MCF 10A (cell line): ENCODE results near the gene KLF11. TPM values are rescaled to one million over a fixed set of nuclear protein-coding genes. Genes with fewer than 3 reads are reported as not detected.
"Not testable (repeated sequence)": the region's sequence is repeated elsewhere in the genome, so short reads cannot be mapped to it uniquely, and the experiment has no call there.

Experiments
- BruUV-seq: library from RNA; stranded (reverse); fragments of 400-500 nt; replicated peaks from 2 replicates; lab custom pipeline; 2021; lab: Mats Ljungman, UMichigan
- CTCF ChIA-PET: fragments of 300-600 bp; sonication (Branson Sonifier 250); formaldehyde crosslinking; extraction: SDS; loops from one replicate; lab custom pipeline; 2021; ENCODE audit warnings: antibody characterized with exemption, inconsistent platforms; lab: Yijun Ruan, JAX
- POLR2A ChIA-PET: fragments of 300-600, 350-650 bp; sonication (Branson Sonifier 250); formaldehyde crosslinking; extraction: SDS; loops from one replicate; lab custom pipeline; 2020; ENCODE audit warnings: antibody characterized with exemption, inconsistent platforms; lab: Yijun Ruan, JAX
- DNase-seq: peaks from one replicate; pipeline ENCODE4 v3.0.0-alpha.2; 2018; ENCODE audit not compliant: unreplicated experiment
- H3K27ac Mint-ChIP-seq: one replicate; pipeline ENCODE4 v1.8.0; 2022; ENCODE audit warnings: mild to moderate bottlenecking, low read depth, mixed read lengths; ENCODE audit not compliant: unreplicated experiment
- H3K27me3 Mint-ChIP-seq: one replicate; pipeline ENCODE4 v1.8.0; 2022; ENCODE audit warnings: mixed read lengths; ENCODE audit not compliant: insufficient read depth, unreplicated experiment
- H3K36me3 Mint-ChIP-seq: one replicate; pipeline ENCODE4 v1.8.0; 2022; ENCODE audit warnings: mild to moderate bottlenecking, moderate library complexity, mixed read lengths; ENCODE audit not compliant: insufficient read depth, unreplicated experiment
- H3K4me1 Mint-ChIP-seq: one replicate; pipeline ENCODE4 v1.8.0; 2022; ENCODE audit warnings: mixed read lengths; ENCODE audit not compliant: insufficient read depth, unreplicated experiment
- H3K4me3 Mint-ChIP-seq: one replicate; pipeline ENCODE4 v1.8.0; 2022; ENCODE audit warnings: mild to moderate bottlenecking, moderate library complexity, mixed read lengths; ENCODE audit not compliant: unreplicated experiment
- H3K9me3 Mint-ChIP-seq: one replicate; pipeline ENCODE4 v1.8.0; 2022; ENCODE audit warnings: mixed read lengths; ENCODE audit not compliant: unreplicated experiment
- CTCF ChIP-seq: fragments of 200-600 bp; IDR thresholded peaks from one replicate; pipeline ENCODE4 v1.8.0; 2022; ENCODE audit warnings: antibody characterized with exemption, mild to moderate bottlenecking; ENCODE audit not compliant: unreplicated experiment
- intact Hi-C: fragments of 100-400 bp; cut with micrococcal nuclease; formaldehyde crosslinking; loops from 2 replicates; pipeline ENCODE4 v1.14.1; 2022
- total RNA-seq: library from RNA; stranded (reverse); gene quantifications from 2 replicates; pipeline ENCODE4 v1.2.3, GENCODE V29; 2022

The KLF11 gene
- total RNA-seq, 1 experiment from 2014 or later = 7.1 TPM

GRCh38 chr2:10028988-10029874 lies 14.1 kb upstream of the KLF11 start:
- DNase-seq = no peak
- no TSS peak for BruUV-seq
- no peaks in the 10 kb centered on the region for H3K9me3 Mint-ChIP-seq
- no peak overlapping the region for H3K27ac Mint-ChIP-seq
- no peak overlapping the region for H3K4me3 Mint-ChIP-seq
- TF ChIP-seq CTCF = no peak
- H3K36me3 Mint-ChIP-seq = no peaks in the 10 kb centered on the region
- POLR2A ChIA-PET = interaction anchor here (0.7 kb wide), 1 partner anchor 11 kb away, joined by 4 read pairs; no protein-coding TSS in a partner anchor
- intact Hi-C loops = no loop called here
- CTCF ChIA-PET = interaction anchor here (0.7 to 2.4 kb wide), 3 partner anchors 43 to 1017 kb away, joined by 3 to 9 read pairs (median 3); no protein-coding TSS in a partner anchor
- H3K4me1 Mint-ChIP-seq = no peaks in the 10 kb centered on the region
- no peaks in the 10 kb centered on the region for H3K27me3 Mint-ChIP-seq

- Mint-ChIP-seq H3K4me1 (no peaks in the 10 kb centered on the region), H3K4me3 (no peak overlapping the region), H3K27ac (no peak overlapping the region), H3K9me3 (no peaks in the 10 kb centered on the region), H3K27me3 (no peaks in the 10 kb centered on the region), H3K36me3 (no peaks in the 10 kb centered on the region)
- DNase-seq = no peak
- intact Hi-C loops = no loop called here
- CTCF ChIA-PET = interaction anchor here (0.7 kb wide), 1 partner anchor 1016 kb away, joined by 3 read pairs; no protein-coding TSS in a partner anchor
- TF ChIP-seq CTCF = no peak
- BruUV-seq = no TSS peak
- POLR2A ChIA-PET = interaction anchor here (0.7 kb wide), 1 partner anchor 12 kb away, joined by 4 read pairs; no protein-coding TSS in a partner anchor
Measured at GRCh38 chr2:10029875-10030223, 13.5 kb upstream of the KLF11 start.

GRCh38 chr2:10030311-10030736 lies 13.0 kb upstream of the KLF11 start:
- H3K9me3 Mint-ChIP-seq = no peaks in the 10 kb centered on the region
- intact Hi-C loops = no loop called here
- H3K4me3 Mint-ChIP-seq = no peak overlapping the region
- BruUV-seq = no TSS peak
- no peaks in the 10 kb centered on the region for H3K4me1 Mint-ChIP-seq
- no peaks in the 10 kb centered on the region for H3K27me3 Mint-ChIP-seq
- no peak for DNase-seq
- CTCF ChIA-PET = interaction anchor here (0.7 to 1.0 kb wide), 2 partner anchors 67 to 1016 kb away, joined by 3 to 6 read pairs; no protein-coding TSS in a partner anchor
- POLR2A ChIA-PET = no interaction called here
- no peaks in the 10 kb centered on the region for H3K36me3 Mint-ChIP-seq
- H3K27ac Mint-ChIP-seq = no peak overlapping the region
- no peak for TF ChIP-seq CTCF

GRCh38 chr2:10030798-10031197 lies 12.6 kb upstream of the KLF11 start:
- POLR2A ChIA-PET, BruUV-seq, intact Hi-C loops: not testable (repeated sequence)

More at GRCh38 chr2:10030798-10031197, 12.6 kb upstream of the KLF11 start:
- H3K9me3 Mint-ChIP-seq, H3K36me3 Mint-ChIP-seq, H3K4me1 Mint-ChIP-seq, H3K27ac Mint-ChIP-seq, H3K27me3 Mint-ChIP-seq, H3K4me3 Mint-ChIP-seq, DNase-seq: not testable (repeated sequence)
- CTCF ChIA-PET = interaction anchor here (1.0 kb wide), 1 partner anchor 67 kb away, joined by 6 read pairs; no protein-coding TSS in a partner anchor
